HEK293 (cell line): ENCODE results near the gene KIF3B.

ENCODE experiments used
- TRIM28 ChIP-seq: IDR thresholded peaks from 2 replicates; pipeline ENCODE4 v1.6.1; 2011; ENCODE audit warnings: low read length, control low read depth, borderline replicate concordance
- TF ChIP-seq, protein P1 (sequence below): fragments of 450-650 bp; IDR thresholded peaks from 2 replicates; pipeline ENCODE4 v1.5.1; 2018; ENCODE audit warnings: missing biosample characterization, mild to moderate bottlenecking, missing genetic modification characterization

DNA sequence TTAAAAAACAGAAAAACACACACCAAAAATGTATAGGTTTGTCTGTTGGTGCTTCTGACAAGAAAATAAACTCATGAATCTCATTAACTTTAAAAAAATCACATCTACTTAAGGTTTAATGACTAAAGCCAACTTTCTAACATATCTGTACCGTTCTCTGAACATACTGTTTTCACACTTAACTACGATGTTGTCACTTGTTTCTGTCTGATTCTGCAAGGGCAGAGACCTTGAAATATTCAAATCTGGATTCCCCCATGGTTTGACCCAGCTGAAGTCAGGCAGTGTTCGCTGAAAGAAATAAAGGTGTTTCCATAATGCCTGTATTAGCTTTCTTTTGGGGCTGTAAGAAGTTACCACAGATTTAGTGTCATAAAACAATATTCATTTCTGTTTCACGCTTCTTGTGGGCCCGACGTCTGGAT is 78.0 kb downstream of the KIF3B start:
- TF ChIP-seq, protein P1, sequence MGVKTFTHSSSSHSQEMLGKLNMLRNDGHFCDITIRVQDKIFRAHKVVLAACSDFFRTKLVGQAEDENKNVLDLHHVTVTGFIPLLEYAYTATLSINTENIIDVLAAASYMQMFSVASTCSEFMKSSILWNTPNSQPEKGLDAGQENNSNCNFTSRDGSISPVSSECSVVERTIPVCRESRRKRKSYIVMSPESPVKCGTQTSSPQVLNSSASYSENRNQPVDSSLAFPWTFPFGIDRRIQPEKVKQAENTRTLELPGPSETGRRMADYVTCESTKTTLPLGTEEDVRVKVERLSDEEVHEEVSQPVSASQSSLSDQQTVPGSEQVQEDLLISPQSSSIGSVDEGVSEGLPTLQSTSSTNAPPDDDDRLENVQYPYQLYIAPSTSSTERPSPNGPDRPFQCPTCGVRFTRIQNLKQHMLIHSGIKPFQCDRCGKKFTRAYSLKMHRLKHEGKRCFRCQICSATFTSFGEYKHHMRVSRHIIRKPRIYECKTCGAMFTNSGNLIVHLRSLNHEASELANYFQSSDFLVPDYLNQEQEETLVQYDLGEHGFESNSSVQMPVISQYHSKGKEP, result no peak
- no peak for TF ChIP-seq TRIM28
